ENCODE measurements around the gene COL26A1. TPM values are rescaled to one million over a fixed set of nuclear protein-coding genes. Genes with fewer than 3 reads are reported as not detected.

COL26A1 gene
- total RNA-seq, 1 experiment from 2014 or later = 42.6 TPM

DNA sequence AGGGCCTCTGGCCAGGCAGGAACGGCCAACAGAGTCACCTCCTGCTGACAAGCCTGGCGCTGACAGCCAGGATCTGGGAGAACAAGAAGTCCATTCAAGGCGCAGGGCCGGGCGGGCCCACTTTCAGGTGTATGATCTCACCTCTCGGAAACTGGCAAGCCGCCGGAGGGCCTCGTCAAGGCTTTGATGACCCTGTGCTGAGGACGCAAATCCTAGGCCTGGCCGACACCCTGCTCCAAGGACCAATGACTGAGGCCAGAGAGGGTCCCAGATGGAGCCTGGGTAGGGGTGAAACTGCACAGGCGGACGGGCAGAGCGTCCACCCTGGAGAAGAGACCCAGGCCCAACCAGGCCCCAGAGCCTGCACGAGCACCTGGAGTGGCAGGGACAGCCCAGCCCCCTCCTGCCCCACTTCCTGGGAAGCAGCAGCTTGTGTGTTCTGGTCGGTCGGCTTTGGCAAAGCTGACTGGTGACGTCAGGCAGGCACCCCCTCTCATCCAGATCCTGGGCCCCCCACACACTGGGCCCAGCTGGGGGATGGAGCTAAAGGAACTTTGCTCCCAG lies 235.8 kb downstream of the COL26A1 start:
- Mint-ChIP-seq H3K27me3 (ENCODE audit: low read depth) (peaks cover 18% of the 10 kb centered on the region), H3K4me3 (no peak overlapping the region), H3K27ac (no peak overlapping the region), H3K4me1 (peaks cover 2 to 9% of the 10 kb centered on the region in 2 experiments; a peak in 2 of 4 replicates), H3K36me3 (ENCODE audit: insufficient read depth in 1 of 3, low read depth in 3 of 3) (no peaks in the 10 kb centered on the region), H3K9me3 (no peaks in the 10 kb centered on the region)
- no peak overlapping the region for H2BK15ac ChIP-seq (ENCODE audit: low read depth, low read length)
- no peak overlapping the region for H3K4me2 ChIP-seq (ENCODE audit: insufficient read depth, insufficient read length, low read length)
- no peak overlapping the region for H3T11ph ChIP-seq (ENCODE audit: low read length)
- no peak overlapping the region for H2BK12ac ChIP-seq (ENCODE audit: insufficient read length, low read depth, low read length)
- H3K27ac ChIP-seq (ENCODE audit: insufficient read length, low read depth, low read length) = no peak overlapping the region
- no peak overlapping the region for H2BK120ac ChIP-seq (ENCODE audit: low read depth, low read length, poor library complexity, severe bottlenecking)
- H3K4ac ChIP-seq (ENCODE audit: low read depth, low read length) = no peak overlapping the region
- no CpG with 5 or more reads among the region's 18 CpGs for WGBS (ENCODE audit: extremely low coverage, insufficient read length, low lambda C conversion rate)
- H3K9me3 ChIP-seq (ENCODE audit: control insufficient read depth, low read depth, low read length) = no peaks in the 10 kb centered on the region
- H3K9ac ChIP-seq (ENCODE audit: extremely low read depth, insufficient read length, low read length) = no peak overlapping the region
- H4K5ac ChIP-seq (ENCODE audit: insufficient read length, low read depth, low read length) = no peak overlapping the region
- H3K18ac ChIP-seq (ENCODE audit: insufficient read length, low read depth, low read length) = no peak overlapping the region
- H4K20me1 ChIP-seq (ENCODE audit: control insufficient read depth, insufficient read depth, insufficient read length) = no peaks in the 10 kb centered on the region
- TF ChIP-seq, protein P1, sequence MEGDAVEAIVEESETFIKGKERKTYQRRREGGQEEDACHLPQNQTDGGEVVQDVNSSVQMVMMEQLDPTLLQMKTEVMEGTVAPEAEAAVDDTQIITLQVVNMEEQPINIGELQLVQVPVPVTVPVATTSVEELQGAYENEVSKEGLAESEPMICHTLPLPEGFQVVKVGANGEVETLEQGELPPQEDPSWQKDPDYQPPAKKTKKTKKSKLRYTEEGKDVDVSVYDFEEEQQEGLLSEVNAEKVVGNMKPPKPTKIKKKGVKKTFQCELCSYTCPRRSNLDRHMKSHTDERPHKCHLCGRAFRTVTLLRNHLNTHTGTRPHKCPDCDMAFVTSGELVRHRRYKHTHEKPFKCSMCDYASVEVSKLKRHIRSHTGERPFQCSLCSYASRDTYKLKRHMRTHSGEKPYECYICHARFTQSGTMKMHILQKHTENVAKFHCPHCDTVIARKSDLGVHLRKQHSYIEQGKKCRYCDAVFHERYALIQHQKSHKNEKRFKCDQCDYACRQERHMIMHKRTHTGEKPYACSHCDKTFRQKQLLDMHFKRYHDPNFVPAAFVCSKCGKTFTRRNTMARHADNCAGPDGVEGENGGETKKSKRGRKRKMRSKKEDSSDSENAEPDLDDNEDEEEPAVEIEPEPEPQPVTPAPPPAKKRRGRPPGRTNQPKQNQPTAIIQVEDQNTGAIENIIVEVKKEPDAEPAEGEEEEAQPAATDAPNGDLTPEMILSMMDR (conservative IDR thresholded peaks at IDR 0.05) = no peak
- H2BK5ac ChIP-seq (ENCODE audit: insufficient read length, low read length) = no peak overlapping the region
- H3K79me1 ChIP-seq (ENCODE audit: insufficient read depth, low read depth, low read length, poor library complexity, severe bottlenecking) = no peaks in the 10 kb centered on the region
- no peak overlapping the region; the same call in 1 of the 2 replicates for H3K14ac ChIP-seq (ENCODE audit: insufficient read depth, low read length)
- no peak overlapping the region for H3K23ac ChIP-seq (ENCODE audit: insufficient read length, low read depth, low read length)
- no peak overlapping the region for H4K91ac ChIP-seq (ENCODE audit: insufficient read length, low read depth, low read length)
- no peak overlapping the region for H2AK5ac ChIP-seq (ENCODE audit: insufficient read length, low read length)
- no peak overlapping the region for H2AFZ ChIP-seq (ENCODE audit: low read length)
- no peak overlapping the region for H3K56ac ChIP-seq (ENCODE audit: insufficient read length, low read depth, low read length)
- H3K27me3 ChIP-seq (ENCODE audit: insufficient read depth, low read length) = no peaks in the 10 kb centered on the region
- no peaks in the 10 kb centered on the region for H3K79me2 ChIP-seq (ENCODE audit: insufficient read depth, low read length)
- H3K4me1 ChIP-seq (ENCODE audit: insufficient read depth, low read length) = no peaks in the 10 kb centered on the region
- H4K8ac ChIP-seq (replicated peaks; ENCODE audit: insufficient read length, low read depth, low read length) = no peak overlapping the region
- no peaks in the 10 kb centered on the region for H3K23me2 ChIP-seq (ENCODE audit: insufficient read length, low read depth, low read length, poor library complexity, severe bottlenecking)
- H2BK20ac ChIP-seq (ENCODE audit: low read depth, low read length, poor library complexity, severe bottlenecking) = no peak overlapping the region
- DNase-seq = no peak
